ENCODE measurements around the gene NAGA. TPM values are rescaled to one million over a fixed set of nuclear protein-coding genes. Genes with fewer than 3 reads are reported as not detected.

NAGA gene
- total and polyA plus RNA-seq, 9 of the 15 experiments (the other 6 are each of a cell fraction or from before 2014, with no cell fraction given), result 6.5 to 20.6 (median 17.4) TPM

DNA sequence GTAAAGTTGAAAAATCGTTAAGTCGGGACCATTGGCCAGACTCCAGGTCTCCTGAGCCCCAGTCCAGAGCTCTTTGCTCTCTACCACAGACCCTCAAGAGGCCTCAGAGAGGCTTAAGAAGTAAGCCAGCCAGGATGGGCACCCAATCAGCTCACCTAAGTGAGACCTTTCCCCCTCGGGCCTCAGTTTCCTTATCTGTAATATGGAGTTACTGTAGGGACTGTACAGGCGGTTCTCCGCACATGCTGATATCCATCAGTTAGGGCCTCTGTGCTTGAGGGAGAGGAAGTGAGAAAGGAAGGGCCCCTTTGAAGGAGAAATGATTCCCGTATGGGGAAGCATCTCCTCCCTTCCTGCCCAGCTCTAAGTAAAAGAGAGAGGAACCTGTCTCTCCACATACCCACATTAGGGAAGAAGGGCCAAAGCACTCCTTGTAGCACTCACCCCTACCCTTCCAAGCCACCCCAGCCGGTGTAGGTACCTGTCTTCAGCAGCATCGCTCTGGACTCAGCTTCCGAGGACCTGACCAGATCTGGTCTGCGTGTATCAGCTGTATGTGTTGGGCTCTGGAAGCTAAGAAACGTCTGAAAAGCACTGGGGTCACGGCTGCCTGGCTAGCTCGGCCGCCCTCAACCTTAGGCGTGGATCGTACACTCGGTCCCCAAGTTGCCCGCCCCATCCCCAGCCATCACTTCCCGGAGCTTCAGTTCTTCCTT is 653 bp downstream of the NAGA start (continued):
- TF ChIP-seq, protein P1, sequence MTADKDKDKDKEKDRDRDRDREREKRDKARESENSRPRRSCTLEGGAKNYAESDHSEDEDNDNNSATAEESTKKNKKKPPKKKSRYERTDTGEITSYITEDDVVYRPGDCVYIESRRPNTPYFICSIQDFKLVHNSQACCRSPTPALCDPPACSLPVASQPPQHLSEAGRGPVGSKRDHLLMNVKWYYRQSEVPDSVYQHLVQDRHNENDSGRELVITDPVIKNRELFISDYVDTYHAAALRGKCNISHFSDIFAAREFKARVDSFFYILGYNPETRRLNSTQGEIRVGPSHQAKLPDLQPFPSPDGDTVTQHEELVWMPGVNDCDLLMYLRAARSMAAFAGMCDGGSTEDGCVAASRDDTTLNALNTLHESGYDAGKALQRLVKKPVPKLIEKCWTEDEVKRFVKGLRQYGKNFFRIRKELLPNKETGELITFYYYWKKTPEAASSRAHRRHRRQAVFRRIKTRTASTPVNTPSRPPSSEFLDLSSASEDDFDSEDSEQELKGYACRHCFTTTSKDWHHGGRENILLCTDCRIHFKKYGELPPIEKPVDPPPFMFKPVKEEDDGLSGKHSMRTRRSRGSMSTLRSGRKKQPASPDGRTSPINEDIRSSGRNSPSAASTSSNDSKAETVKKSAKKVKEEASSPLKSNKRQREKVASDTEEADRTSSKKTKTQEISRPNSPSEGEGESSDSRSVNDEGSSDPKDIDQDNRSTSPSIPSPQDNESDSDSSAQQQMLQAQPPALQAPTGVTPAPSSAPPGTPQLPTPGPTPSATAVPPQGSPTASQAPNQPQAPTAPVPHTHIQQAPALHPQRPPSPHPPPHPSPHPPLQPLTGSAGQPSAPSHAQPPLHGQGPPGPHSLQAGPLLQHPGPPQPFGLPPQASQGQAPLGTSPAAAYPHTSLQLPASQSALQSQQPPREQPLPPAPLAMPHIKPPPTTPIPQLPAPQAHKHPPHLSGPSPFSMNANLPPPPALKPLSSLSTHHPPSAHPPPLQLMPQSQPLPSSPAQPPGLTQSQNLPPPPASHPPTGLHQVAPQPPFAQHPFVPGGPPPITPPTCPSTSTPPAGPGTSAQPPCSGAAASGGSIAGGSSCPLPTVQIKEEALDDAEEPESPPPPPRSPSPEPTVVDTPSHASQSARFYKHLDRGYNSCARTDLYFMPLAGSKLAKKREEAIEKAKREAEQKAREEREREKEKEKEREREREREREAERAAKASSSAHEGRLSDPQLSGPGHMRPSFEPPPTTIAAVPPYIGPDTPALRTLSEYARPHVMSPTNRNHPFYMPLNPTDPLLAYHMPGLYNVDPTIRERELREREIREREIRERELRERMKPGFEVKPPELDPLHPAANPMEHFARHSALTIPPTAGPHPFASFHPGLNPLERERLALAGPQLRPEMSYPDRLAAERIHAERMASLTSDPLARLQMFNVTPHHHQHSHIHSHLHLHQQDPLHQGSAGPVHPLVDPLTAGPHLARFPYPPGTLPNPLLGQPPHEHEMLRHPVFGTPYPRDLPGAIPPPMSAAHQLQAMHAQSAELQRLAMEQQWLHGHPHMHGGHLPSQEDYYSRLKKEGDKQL (CRISPR knock-in tag; IDR thresholded peaks at IDR 0.05; ENCODE audit: borderline replicate concordance), result no peak
- no peak; a peak in 1 of 4 replicates for TF ChIP-seq RCOR1 (IDR thresholded peaks at IDR 0.05; ENCODE audit: borderline replicate concordance in 1 of 2, low read depth in 2 of 2, low read length in 2 of 2)
- TF ChIP-seq SAFB (IDR thresholded peaks at IDR 0.05; ENCODE audit: borderline replicate concordance, low read depth, low read length), result no peak

DNA sequence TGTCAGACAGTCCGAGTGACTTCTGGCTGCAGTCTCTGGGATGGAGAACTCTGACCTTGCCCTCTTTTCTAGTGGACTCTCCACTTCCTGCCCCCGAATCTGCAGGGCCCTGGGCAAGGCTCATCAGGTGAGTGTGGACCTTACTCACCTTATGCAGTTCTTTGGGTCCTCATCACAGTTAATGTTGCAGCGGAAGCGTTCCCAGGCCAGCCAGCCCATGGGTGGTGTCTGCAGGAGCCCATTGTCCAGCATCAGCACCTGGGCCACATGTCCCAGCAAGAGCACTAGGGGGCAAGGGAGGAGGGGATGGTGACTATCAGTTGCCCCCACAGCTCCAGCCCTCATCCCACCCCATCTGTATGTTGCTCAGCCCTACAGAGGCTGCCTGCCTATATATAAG is 2.3 kb downstream of the NAGA start:
- Histone ChIP-seq H3K9me1 (ENCODE audit: control insufficient read depth, insufficient read depth, low read length) (peaks cover 2% of the 10 kb centered on the region), H3K79me2 (ENCODE audit: control insufficient read depth, insufficient read depth, low read length) (peaks cover 21% of the 10 kb centered on the region), H3K27me3 (ENCODE audit: control insufficient read depth in 2 of 2, insufficient read depth in 2 of 2, low read length in 2 of 2) (no peaks in the 10 kb centered on the region), H3K9ac (ENCODE audit: insufficient read depth in 1 of 2, low read depth in 2 of 2, low read length in 2 of 2) (peak overlapping the region in 1 of 2 experiments; percentile 43; a peak in 1 of 4 replicates), H3K9me3 (replicated peaks; ENCODE audit: control insufficient read depth, insufficient read depth, low read depth, low read length) (no peaks in the 10 kb centered on the region), H3K4me1 (replicated peaks in 1 of 2; ENCODE audit: control insufficient read depth in 2 of 2, insufficient read depth in 2 of 2, low read length in 2 of 2) (peaks cover 19 to 29% of the 10 kb centered on the region in 2 experiments; a peak in 4 of 5 replicates), H2AFZ (ENCODE audit: low read depth, low read length) (no peak overlapping the region), H3K4me2 (ENCODE audit: insufficient read depth, low read length) (no peak overlapping the region), H3K4me3 (no peak overlapping the region), H4K20me1 (replicated peaks; ENCODE audit: control insufficient read depth, insufficient read depth, low read length) (no peaks in the 10 kb centered on the region), H3K36me3 (ENCODE audit: control insufficient read depth, insufficient read depth, low read length) (peaks cover 34% of the 10 kb centered on the region; the same call in 2 of the 3 replicates), H3K27ac (ENCODE audit: extremely low read depth, low read depth, low read length) (no peak overlapping the region)
- CTCF ChIA-PET (ENCODE audit: low intra/inter-chr PET ratio), result no interaction called here
- in situ Hi-C loops (cut with MboI) (no loop called here), intact Hi-C loops (cut with micrococcal nuclease) (no loop called here)
- WGBS (ENCODE audit: insufficient coverage, low coverage, missing lambda C conversion rate), result 77% methylated on average over 4 of the region's 4 CpGs
- no peak for FAIRE-seq
- BruUV-seq (replicated peaks), result no TSS peak
- no peak for DNase-seq (ENCODE audit: extremely low read depth in 1 of 4, low spot score in 3 of 4)
- POLR2A ChIA-PET, result no interaction called here
- no peak for ATAC-seq
- TF ChIP-seq TRIM24 (IDR thresholded peaks at IDR 0.05), result no peak
- TF ChIP-seq, protein P2, sequence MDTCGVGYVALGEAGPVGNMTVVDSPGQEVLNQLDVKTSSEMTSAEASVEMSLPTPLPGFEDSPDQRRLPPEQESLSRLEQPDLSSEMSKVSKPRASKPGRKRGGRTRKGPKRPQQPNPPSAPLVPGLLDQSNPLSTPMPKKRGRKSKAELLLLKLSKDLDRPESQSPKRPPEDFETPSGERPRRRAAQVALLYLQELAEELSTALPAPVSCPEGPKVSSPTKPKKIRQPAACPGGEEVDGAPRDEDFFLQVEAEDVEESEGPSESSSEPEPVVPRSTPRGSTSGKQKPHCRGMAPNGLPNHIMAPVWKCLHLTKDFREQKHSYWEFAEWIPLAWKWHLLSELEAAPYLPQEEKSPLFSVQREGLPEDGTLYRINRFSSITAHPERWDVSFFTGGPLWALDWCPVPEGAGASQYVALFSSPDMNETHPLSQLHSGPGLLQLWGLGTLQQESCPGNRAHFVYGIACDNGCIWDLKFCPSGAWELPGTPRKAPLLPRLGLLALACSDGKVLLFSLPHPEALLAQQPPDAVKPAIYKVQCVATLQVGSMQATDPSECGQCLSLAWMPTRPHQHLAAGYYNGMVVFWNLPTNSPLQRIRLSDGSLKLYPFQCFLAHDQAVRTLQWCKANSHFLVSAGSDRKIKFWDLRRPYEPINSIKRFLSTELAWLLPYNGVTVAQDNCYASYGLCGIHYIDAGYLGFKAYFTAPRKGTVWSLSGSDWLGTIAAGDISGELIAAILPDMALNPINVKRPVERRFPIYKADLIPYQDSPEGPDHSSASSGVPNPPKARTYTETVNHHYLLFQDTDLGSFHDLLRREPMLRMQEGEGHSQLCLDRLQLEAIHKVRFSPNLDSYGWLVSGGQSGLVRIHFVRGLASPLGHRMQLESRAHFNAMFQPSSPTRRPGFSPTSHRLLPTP (IDR thresholded peaks at IDR 0.05; ENCODE audit: borderline replicate concordance, extremely low read depth, insufficient read length), result no peak
- no peak for TF ChIP-seq DPF2 (IDR thresholded peaks at IDR 0.05)
- TF ChIP-seq CCAR2 (IDR thresholded peaks at IDR 0.05; ENCODE audit: low read depth, low read length), result no peak
- TF ChIP-seq RFX7 (CRISPR knock-in tag; IDR thresholded peaks at IDR 0.05), result no peak
- TF ChIP-seq, protein P3, sequence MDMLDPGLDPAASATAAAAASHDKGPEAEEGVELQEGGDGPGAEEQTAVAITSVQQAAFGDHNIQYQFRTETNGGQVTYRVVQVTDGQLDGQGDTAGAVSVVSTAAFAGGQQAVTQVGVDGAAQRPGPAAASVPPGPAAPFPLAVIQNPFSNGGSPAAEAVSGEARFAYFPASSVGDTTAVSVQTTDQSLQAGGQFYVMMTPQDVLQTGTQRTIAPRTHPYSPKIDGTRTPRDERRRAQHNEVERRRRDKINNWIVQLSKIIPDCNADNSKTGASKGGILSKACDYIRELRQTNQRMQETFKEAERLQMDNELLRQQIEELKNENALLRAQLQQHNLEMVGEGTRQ (CRISPR knock-in tag; IDR thresholded peaks at IDR 0.05), result no peak

Measured in K562 (cell line).